CD4-positive, CD25-positive, alpha-beta regulatory T cell (primary cell): ENCODE results near the gene MCEE. TPM values are rescaled to one million over a fixed set of nuclear protein-coding genes. Genes with fewer than 3 reads are reported as not detected.

Experiments used
- polyA plus RNA-seq, 4 donors: library from polyadenylated mRNA; unstranded; fragments of 300-500 nt; fragmentation: Illumina TruSeq; gene quantifications; one replicate each; pipeline ENCODE4 v1.2.3, GENCODE V29; 2021
- total RNA-seq: library from RNA; stranded (reverse); gene quantifications from one replicate; pipeline ENCODE4 v1.2.3, GENCODE V29; 2022

MCEE gene
- total and polyA plus RNA-seq, 5 donors from 2014 or later: 12.8 to 38.2 (median 30.3) TPM

Other genes starting within 250 kb of the MCEE start
- gene VAX2, start 229.7 kb downstream of the MCEE start, total RNA-seq: not detected
- gene VAX2, start 229.7 kb downstream of the MCEE start, polyA plus RNA-seq: not detected
- gene ATP6V1B1, start 194.3 kb downstream of the MCEE start, total RNA-seq: not detected
- gene ATP6V1B1, start 194.3 kb downstream of the MCEE start, polyA plus RNA-seq: not detected
- 0.94 TPM for gene ANKRD53, start 151.6 kb downstream of the MCEE start, total RNA-seq
- under 1 TPM in 1 of 4 donors, not detected in 3; 0.09 TPM for gene ANKRD53, start 151.6 kb downstream of the MCEE start, polyA plus RNA-seq
- gene TEX261, start 135.4 kb downstream of the MCEE start, total RNA-seq: 37.8 TPM
- 10 to 100 TPM; 30.2 to 35.4 (median 32.6) TPM for gene TEX261, start 135.4 kb downstream of the MCEE start, polyA plus RNA-seq
- 89.0 TPM for gene NAGK, start 61.6 kb downstream of the MCEE start, total RNA-seq
- gene NAGK, start 61.6 kb downstream of the MCEE start, polyA plus RNA-seq: 10 to 100 TPM; 63.8 to 81.3 (median 80.3) TPM
- 28.3 TPM for gene MPHOSPH10, start 405 bp upstream of the MCEE start, total RNA-seq
- gene MPHOSPH10, start 405 bp upstream of the MCEE start, polyA plus RNA-seq: 10 to 100 TPM; 18.0 to 23.1 (median 20.1) TPM
- gene PAIP2B, start 96.9 kb upstream of the MCEE start, total RNA-seq: 2.9 TPM
- 1 to 10 TPM; 2.1 to 2.9 (median 2.4) TPM for gene PAIP2B, start 96.9 kb upstream of the MCEE start, polyA plus RNA-seq
- 119 TPM for gene ZNF638, start 201.6 kb upstream of the MCEE start, total RNA-seq
- gene ZNF638, start 201.6 kb upstream of the MCEE start, polyA plus RNA-seq: 10 to 100 TPM; 32.6 to 47.2 (median 36.1) TPM